ENCODE results near the gene SLC15A3.

SLC15A3 gene

GRCh38 chr11:60914633-60915247, 37.2 kb downstream of the SLC15A3 start:
- Histone ChIP-seq H3K9me3 (ENCODE audit: insufficient read depth, low read length) (no peaks in the 10 kb centered on the region), H3K9me2 (replicated peaks; ENCODE audit: insufficient read depth, low read length) (no peaks in the 10 kb centered on the region), H3K4me2 (ENCODE audit: low read depth, low read length, poor library complexity, severe bottlenecking) (peak overlapping the region; percentile 93), H4K20me1 (ENCODE audit: low read depth, low read length) (no peaks in the 10 kb centered on the region), H2AFZ (ENCODE audit: low read depth, low read length, severe bottlenecking) (peak overlapping the region; percentile 96), H3K36me3 (ENCODE audit: low read length) (no peaks in the 10 kb centered on the region), H3F3A (ENCODE audit: insufficient read depth) (peaks cover 10% of the 10 kb centered on the region), H3K27me3 (ENCODE audit: low read length) (no peaks in the 10 kb centered on the region), H3K79me2 (ENCODE audit: insufficient read depth, low read length) (peaks cover 36% of the 10 kb centered on the region), H3K9ac (ENCODE audit: low read length) (peak overlapping the region; percentile 73), H3K27ac (ENCODE audit: low read depth, low read length) (peak overlapping the region; percentile 69), H3K4me3 (ENCODE audit: insufficient read depth, low read length, poor library complexity, severe bottlenecking) (peak overlapping the region; percentile 60)
- TF ChIP-seq EZH2phosphoT487 (conservative IDR thresholded peaks at IDR 0.05; ENCODE audit: low read length) = no peak
- TF ChIP-seq, protein P1, sequence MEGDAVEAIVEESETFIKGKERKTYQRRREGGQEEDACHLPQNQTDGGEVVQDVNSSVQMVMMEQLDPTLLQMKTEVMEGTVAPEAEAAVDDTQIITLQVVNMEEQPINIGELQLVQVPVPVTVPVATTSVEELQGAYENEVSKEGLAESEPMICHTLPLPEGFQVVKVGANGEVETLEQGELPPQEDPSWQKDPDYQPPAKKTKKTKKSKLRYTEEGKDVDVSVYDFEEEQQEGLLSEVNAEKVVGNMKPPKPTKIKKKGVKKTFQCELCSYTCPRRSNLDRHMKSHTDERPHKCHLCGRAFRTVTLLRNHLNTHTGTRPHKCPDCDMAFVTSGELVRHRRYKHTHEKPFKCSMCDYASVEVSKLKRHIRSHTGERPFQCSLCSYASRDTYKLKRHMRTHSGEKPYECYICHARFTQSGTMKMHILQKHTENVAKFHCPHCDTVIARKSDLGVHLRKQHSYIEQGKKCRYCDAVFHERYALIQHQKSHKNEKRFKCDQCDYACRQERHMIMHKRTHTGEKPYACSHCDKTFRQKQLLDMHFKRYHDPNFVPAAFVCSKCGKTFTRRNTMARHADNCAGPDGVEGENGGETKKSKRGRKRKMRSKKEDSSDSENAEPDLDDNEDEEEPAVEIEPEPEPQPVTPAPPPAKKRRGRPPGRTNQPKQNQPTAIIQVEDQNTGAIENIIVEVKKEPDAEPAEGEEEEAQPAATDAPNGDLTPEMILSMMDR (IDR thresholded peaks at IDR 0.05; ENCODE audit: insufficient read depth, low read length, poor library complexity, severe bottlenecking) = no peak

DNA sequence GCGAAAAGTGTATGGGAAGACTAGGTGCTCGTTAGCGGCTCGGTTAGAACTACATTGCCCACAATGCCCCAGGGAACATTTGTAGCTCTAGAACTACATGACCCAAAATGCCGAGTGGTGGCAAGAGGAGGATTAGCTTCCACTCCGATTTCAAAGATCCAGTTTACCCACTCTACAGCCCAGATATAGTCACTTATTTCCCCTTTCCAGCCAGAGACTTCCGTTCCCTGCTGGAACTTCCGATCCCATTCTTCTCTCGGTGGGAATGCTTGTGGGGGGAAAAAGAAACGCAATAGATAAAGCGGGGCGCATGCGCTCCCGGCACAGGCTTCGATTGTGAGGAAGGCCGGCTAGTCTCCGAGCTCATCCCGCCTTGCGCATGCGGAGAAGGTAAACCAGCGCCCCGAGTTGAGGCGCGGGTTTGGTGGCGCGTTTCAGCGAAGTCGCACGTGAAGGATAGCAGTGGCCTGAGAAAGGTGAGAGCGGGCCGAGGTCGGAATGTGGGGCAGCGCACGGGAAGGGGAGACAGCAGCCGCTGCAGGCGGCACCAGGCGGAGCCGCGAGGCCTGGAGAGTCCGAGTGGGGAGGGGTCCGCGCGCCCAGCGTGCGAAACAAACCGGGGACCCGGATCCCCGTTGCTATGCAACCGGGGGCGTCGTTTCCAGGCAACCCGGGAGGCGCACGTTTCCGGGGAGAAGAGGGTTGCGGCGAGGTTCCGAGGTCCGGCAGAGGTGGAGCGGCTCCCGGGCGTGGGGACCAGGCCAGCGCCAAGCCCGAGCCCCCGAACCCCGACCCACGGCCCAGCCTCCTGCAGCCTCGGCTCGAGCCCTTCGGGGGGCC, 38.0 kb downstream of the SLC15A3 start, which contains the start of gene TMEM109:
TSS of gene TMEM109 (plus strand) at position 366 of the 840 bp plus-strand sequence. CDS start 5,536 bp downstream, outside the sequence.
- Histone ChIP-seq H3K27ac (ENCODE audit: low read depth, low read length) (peak within 1 kb of the TSS; percentile 69), H3K9me3 (ENCODE audit: insufficient read depth, low read length) (no peaks in the 10 kb centered on the region), H3F3A (ENCODE audit: insufficient read depth) (peaks cover 10% of the 10 kb centered on the region), H3K4me3 (ENCODE audit: insufficient read depth, low read length, poor library complexity, severe bottlenecking) (peak within 1 kb of the TSS; percentile 60), H3K9me2 (replicated peaks; ENCODE audit: insufficient read depth, low read length) (no peaks in the 10 kb centered on the region), H2AFZ (ENCODE audit: low read depth, low read length, severe bottlenecking) (peak within 1 kb of the TSS; percentile 96), H3K79me2 (ENCODE audit: insufficient read depth, low read length) (peaks cover 35% of the 10 kb centered on the region), H3K9ac (ENCODE audit: low read length) (peak within 1 kb of the TSS; percentile 73), H3K36me3 (ENCODE audit: low read length) (no peaks in the 10 kb centered on the region), H4K20me1 (ENCODE audit: low read depth, low read length) (no peaks in the 10 kb centered on the region), H3K4me2 (ENCODE audit: low read depth, low read length, poor library complexity, severe bottlenecking) (peak within 1 kb of the TSS; percentile 93), H3K27me3 (ENCODE audit: low read length) (no peaks in the 10 kb centered on the region)
- TF ChIP-seq EZH2phosphoT487 (conservative IDR thresholded peaks at IDR 0.05; ENCODE audit: low read length) = no peak
- TF ChIP-seq, protein P1 (IDR thresholded peaks at IDR 0.05; ENCODE audit: insufficient read depth, low read length, poor library complexity, severe bottlenecking) = no peak

DNA sequence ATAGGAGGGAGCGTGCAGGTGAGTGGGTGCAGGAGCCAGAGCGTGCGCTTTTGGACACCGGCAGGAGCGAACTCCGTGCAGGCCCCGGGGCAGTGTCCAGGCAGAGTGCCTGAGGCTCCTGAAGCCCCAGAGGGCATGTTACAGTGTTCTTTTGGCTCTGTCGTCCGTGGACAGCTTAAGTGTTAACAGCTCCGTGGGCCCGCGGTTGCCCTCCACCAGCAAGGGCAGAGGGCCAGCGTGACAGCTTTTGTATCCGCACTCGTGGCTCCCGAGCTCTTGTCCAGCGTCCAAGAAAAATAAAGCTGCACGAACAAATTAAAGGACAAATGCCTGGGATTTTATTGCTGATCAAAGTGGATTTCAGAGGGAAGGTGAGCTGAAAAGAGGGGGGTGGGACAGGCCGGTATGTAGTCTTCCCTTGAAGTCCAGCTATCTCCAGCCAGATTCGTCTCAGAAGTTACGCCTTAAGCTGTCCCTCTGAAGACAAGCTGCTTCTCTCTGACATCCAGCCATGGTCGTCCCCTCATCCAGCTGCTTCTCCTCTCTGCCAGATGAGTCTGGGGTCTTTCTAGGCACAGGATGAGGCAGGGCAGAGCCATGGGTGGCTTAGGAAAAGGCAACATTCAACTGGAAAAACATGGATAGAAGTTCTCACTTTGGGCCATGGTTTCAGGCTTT, 39.0 kb downstream of the SLC15A3 start:
- TF ChIP-seq, protein P1 (IDR thresholded peaks at IDR 0.05; ENCODE audit: insufficient read depth, low read length, poor library complexity, severe bottlenecking) = no peak
- no peak for TF ChIP-seq EZH2phosphoT487 (conservative IDR thresholded peaks at IDR 0.05; ENCODE audit: low read length)
- H3K27ac ChIP-seq (ENCODE audit: low read depth, low read length) = peak overlapping the region; percentile 69
- peak overlapping the region; percentile 96 for H2AFZ ChIP-seq (ENCODE audit: low read depth, low read length, severe bottlenecking)
- no peaks in the 10 kb centered on the region for H3K9me3 ChIP-seq (ENCODE audit: insufficient read depth, low read length)
- H3K4me3 ChIP-seq (ENCODE audit: insufficient read depth, low read length, poor library complexity, severe bottlenecking) = peak overlapping the region; percentile 60
- no peaks in the 10 kb centered on the region for H3K36me3 ChIP-seq (ENCODE audit: low read length)
- peak overlapping the region; percentile 73 for H3K9ac ChIP-seq (ENCODE audit: low read length)
- H4K20me1 ChIP-seq (ENCODE audit: low read depth, low read length) = no peaks in the 10 kb centered on the region
- H3F3A ChIP-seq (ENCODE audit: insufficient read depth) = peaks cover 10% of the 10 kb centered on the region
- peak overlapping the region; percentile 93 for H3K4me2 ChIP-seq (ENCODE audit: low read depth, low read length, poor library complexity, severe bottlenecking)
- H3K27me3 ChIP-seq (ENCODE audit: low read length) = no peaks in the 10 kb centered on the region
- H3K9me2 ChIP-seq (replicated peaks; ENCODE audit: insufficient read depth, low read length) = no peaks in the 10 kb centered on the region
- peaks cover 24% of the 10 kb centered on the region for H3K79me2 ChIP-seq (ENCODE audit: insufficient read depth, low read length)
